ENCODE measurements around the gene RBM6.

DNA sequence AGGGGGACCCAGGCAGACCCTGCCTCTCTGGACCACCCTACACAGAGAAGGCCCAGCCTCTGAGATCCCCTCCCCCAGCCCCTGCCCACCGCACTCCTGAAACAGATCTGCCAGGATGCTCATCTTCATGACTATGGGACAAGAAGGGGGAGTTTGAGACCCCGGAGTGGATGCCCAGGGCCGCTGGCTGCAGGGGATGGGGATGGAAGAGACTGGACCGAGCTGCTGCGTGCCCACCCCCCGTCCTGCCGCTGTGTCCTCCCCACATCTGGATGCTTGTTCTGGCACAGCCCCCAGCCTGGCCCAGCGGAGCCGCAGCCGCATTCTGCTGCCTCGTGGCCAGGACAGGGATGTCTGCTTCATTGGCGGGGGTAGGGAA is 184.8 kb downstream of the RBM6 start:
- TF ChIP-seq, protein P1, sequence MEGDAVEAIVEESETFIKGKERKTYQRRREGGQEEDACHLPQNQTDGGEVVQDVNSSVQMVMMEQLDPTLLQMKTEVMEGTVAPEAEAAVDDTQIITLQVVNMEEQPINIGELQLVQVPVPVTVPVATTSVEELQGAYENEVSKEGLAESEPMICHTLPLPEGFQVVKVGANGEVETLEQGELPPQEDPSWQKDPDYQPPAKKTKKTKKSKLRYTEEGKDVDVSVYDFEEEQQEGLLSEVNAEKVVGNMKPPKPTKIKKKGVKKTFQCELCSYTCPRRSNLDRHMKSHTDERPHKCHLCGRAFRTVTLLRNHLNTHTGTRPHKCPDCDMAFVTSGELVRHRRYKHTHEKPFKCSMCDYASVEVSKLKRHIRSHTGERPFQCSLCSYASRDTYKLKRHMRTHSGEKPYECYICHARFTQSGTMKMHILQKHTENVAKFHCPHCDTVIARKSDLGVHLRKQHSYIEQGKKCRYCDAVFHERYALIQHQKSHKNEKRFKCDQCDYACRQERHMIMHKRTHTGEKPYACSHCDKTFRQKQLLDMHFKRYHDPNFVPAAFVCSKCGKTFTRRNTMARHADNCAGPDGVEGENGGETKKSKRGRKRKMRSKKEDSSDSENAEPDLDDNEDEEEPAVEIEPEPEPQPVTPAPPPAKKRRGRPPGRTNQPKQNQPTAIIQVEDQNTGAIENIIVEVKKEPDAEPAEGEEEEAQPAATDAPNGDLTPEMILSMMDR (conservative IDR thresholded peaks at IDR 0.05; ENCODE audit: low read depth, low read length): no peak
- TF ChIP-seq MXI1 (IDR thresholded peaks at IDR 0.05; ENCODE audit: borderline replicate concordance, low read depth, low read length): no peak
- TF ChIP-seq POLR2A (IDR thresholded peaks at IDR 0.05; ENCODE audit: low read depth, low read length): no peak
- no peak for TF ChIP-seq RAD21 (IDR thresholded peaks at IDR 0.05; ENCODE audit: low read length)
- TF ChIP-seq CHD1 (IDR thresholded peaks at IDR 0.05; ENCODE audit: low read depth, low read length): no peak
